HL-60 (cell line): ENCODE data around the gene ABI2.

Experiments used
- DNase-seq, 2 experiments: peaks; one replicate each; pipeline ENCODE4 v3.0.0-alpha.2; 2010 to 2020; ENCODE audit warnings: low read depth in 1 of 2, low spot score in 1 of 2
- H3K27ac ChIP-seq: fragments of 250-450 bp; sonication (Bioruptor Pico); replicated peaks from 2 replicates; pipeline ENCODE4 v1.5.1; 2020; ENCODE audit warnings: mild to moderate bottlenecking, moderate library complexity
- H3K27me3 ChIP-seq: fragments of 250-450 bp; sonication (Bioruptor Pico); 2 replicates; pipeline ENCODE4 v1.5.1; 2021; ENCODE audit warnings: mild to moderate bottlenecking, moderate library complexity; ENCODE audit not compliant: insufficient read depth, poor library complexity, severe bottlenecking
- H3K4me3 ChIP-seq: replicated peaks from 2 replicates; pipeline ENCODE4 v1.5.1; 2011; ENCODE audit warnings: mild to moderate bottlenecking, control low read depth, low read length; ENCODE audit not compliant: insufficient read depth
- CTCF ChIP-seq: IDR thresholded peaks from one replicate; pipeline ENCODE4 v1.5.1; 2011; ENCODE audit warnings: low read length, control low read depth, inconsistent platforms; ENCODE audit not compliant: insufficient read depth
- GABPA ChIP-seq: IDR thresholded peaks from 2 replicates; pipeline ENCODE4 v1.6.1; 2012; ENCODE audit warnings: low read depth
- POLR2AphosphoS5 ChIP-seq: IDR thresholded peaks from 2 replicates; pipeline ENCODE4 v1.6.1; 2012; ENCODE audit warnings: low read depth
- REST ChIP-seq: IDR thresholded peaks from 2 replicates; pipeline ENCODE4 v1.6.1; 2012; ENCODE audit warnings: low read depth; ENCODE audit not compliant: insufficient replicate concordance
- SPI1 ChIP-seq: IDR thresholded peaks from 2 replicates; pipeline ENCODE4 v1.6.1; 2012; ENCODE audit warnings: low read depth, mild to moderate bottlenecking, borderline replicate concordance

Gene ABI2

GRCh38 chr2:203453858-203454451 is 125.8 kb downstream of the ABI2 start:
- peaks cover 2% of the 10 kb centered on the region for H3K27me3 ChIP-seq
- TF ChIP-seq REST, result no peak
- TF ChIP-seq GABPA, result no peak
- TF ChIP-seq CTCF, result peak; percentile 40
- peak; percentile 3 to 31 for DNase-seq
- no peak overlapping the region for H3K27ac ChIP-seq
- no peak overlapping the region for H3K4me3 ChIP-seq

GRCh38 chr2:203455209-203455608 is 127.0 kb downstream of the ABI2 start:
- DNase-seq, result no peak
- H3K27me3 ChIP-seq, result peaks cover 2% of the 10 kb centered on the region
- H3K27ac ChIP-seq, result no peak overlapping the region
- TF ChIP-seq POLR2AphosphoS5, result no peak
- no peak for TF ChIP-seq CTCF
- no peak for TF ChIP-seq GABPA
- TF ChIP-seq REST, result no peak
- no peak for TF ChIP-seq SPI1
- no peak overlapping the region for H3K4me3 ChIP-seq

- no peak overlapping the region for H3K27ac ChIP-seq
- TF ChIP-seq REST, result no peak
- no peak for TF ChIP-seq SPI1
- no peak for TF ChIP-seq CTCF
- TF ChIP-seq GABPA, result no peak
- no peak for TF ChIP-seq POLR2AphosphoS5
- no peak overlapping the region for H3K4me3 ChIP-seq
- no peaks in the 10 kb centered on the region for H3K27me3 ChIP-seq
- DNase-seq, result no peak
These were observed 133.6 kb downstream of the ABI2 start for GRCh38 chr2:203461746-203462145.
